ENCODE results near the gene SYNE3. TPM values are rescaled to one million over a fixed set of nuclear protein-coding genes. Genes with fewer than 3 reads are reported as not detected.
A peak's percentile ranks its signal among the peaks of the same experiment; 100 is the strongest.

The SYNE3 gene
- total and polyA plus RNA-seq, 5 donors from 2014 or later, result 2.7 to 71.7 (median 4.1) TPM

- DNase-seq, result no peak
- peaks cover 20% of the 10 kb centered on the region for H3K36me3 Mint-ChIP-seq
- H3K9me3 Mint-ChIP-seq, result peaks cover 0 to 2% (median 0%) of the 10 kb centered on the region in 7 donors
- Histone ChIP-seq H3K27me3 (ENCODE audit: control insufficient read depth, insufficient read depth, low read length) (no peaks in the 10 kb centered on the region), H3K27ac (ENCODE audit: insufficient read depth, low read length, poor library complexity, severe bottlenecking) (peak overlapping the region; percentile 74), H3K36me3 (ENCODE audit: control insufficient read depth, insufficient read depth, low read length) (no peaks in the 10 kb centered on the region), H3K4me3 (ENCODE audit: low read depth, low read length) (no peak overlapping the region), H3K9me3 (ENCODE audit: control insufficient read depth in 2 of 2, low read length in 2 of 2) (no peaks in the 10 kb centered on the region), H3K4me1 (ENCODE audit: control insufficient read depth, insufficient read depth, low read length, poor library complexity, severe bottlenecking) (peaks cover 34% of the 10 kb centered on the region)
- no peak for ATAC-seq (ENCODE audit: low read depth in 2 of 2)
- H3K4me1 Mint-ChIP-seq, result peaks cover 14 to 78% (median 47%) of the 10 kb centered on the region in 4 donors
- no peaks in the 10 kb centered on the region for H3K27me3 Mint-ChIP-seq
- H3K4me3 Mint-ChIP-seq, result peak overlapping the region in 2 of 4 donors; percentile 17 to 54
- peak overlapping the region; percentile 93 to 95 (median 95) for H3K27ac Mint-ChIP-seq
Observed at GRCh38 chr14:95481391-95482022, 34.9 kb downstream of the SYNE3 start.

GRCh38 chr14:95480887-95481226 lies 35.6 kb downstream of the SYNE3 start:
- no peak overlapping the region for H3K4me3 ChIP-seq (ENCODE audit: low read depth, low read length)
- peak overlapping the region in 2 of 4 donors; percentile 54 to 71 for H3K4me3 Mint-ChIP-seq
- H3K27ac ChIP-seq (ENCODE audit: insufficient read depth, low read length, poor library complexity, severe bottlenecking), result peak overlapping the region; percentile 74
- H3K36me3 Mint-ChIP-seq, result peaks cover 25% of the 10 kb centered on the region
- ATAC-seq (ENCODE audit: low read depth in 2 of 2) (no peak), DNase-seq (no peak)
- H3K27ac Mint-ChIP-seq, result peak overlapping the region; percentile 88 to 95 (median 95)
- no peaks in the 10 kb centered on the region for H3K27me3 ChIP-seq (ENCODE audit: control insufficient read depth, insufficient read depth, low read length)
- H3K4me1 Mint-ChIP-seq, result peaks cover 20 to 78% (median 46%) of the 10 kb centered on the region in 4 donors
- peaks cover 0 to 2% (median 0%) of the 10 kb centered on the region in 7 donors for H3K9me3 Mint-ChIP-seq
- H3K4me1 ChIP-seq (ENCODE audit: control insufficient read depth, insufficient read depth, low read length, poor library complexity, severe bottlenecking), result peaks cover 34% of the 10 kb centered on the region
- peaks cover 6% of the 10 kb centered on the region for H3K36me3 ChIP-seq (ENCODE audit: control insufficient read depth, insufficient read depth, low read length)
- no peaks in the 10 kb centered on the region for H3K27me3 Mint-ChIP-seq
- H3K9me3 ChIP-seq (ENCODE audit: control insufficient read depth in 2 of 2, low read length in 2 of 2), result no peaks in the 10 kb centered on the region

GRCh38 chr14:95480109-95480886 lies 36.2 kb downstream of the SYNE3 start:
- H3K36me3 Mint-ChIP-seq, result peaks cover 25% of the 10 kb centered on the region
- DNase-seq, result peak; percentile 31 to 53 (median 46)
- no peaks in the 10 kb centered on the region for H3K9me3 ChIP-seq (ENCODE audit: control insufficient read depth in 2 of 2, low read length in 2 of 2)
- peaks cover 34% of the 10 kb centered on the region for H3K4me1 ChIP-seq (ENCODE audit: control insufficient read depth, insufficient read depth, low read length, poor library complexity, severe bottlenecking)
- peak overlapping the region; percentile 74 for H3K27ac ChIP-seq (ENCODE audit: insufficient read depth, low read length, poor library complexity, severe bottlenecking)
- H3K9me3 Mint-ChIP-seq, result peaks cover 0 to 2% (median 0%) of the 10 kb centered on the region in 7 donors
- H3K4me3 ChIP-seq (ENCODE audit: low read depth, low read length), result peak overlapping the region; percentile 40
- no peaks in the 10 kb centered on the region for H3K27me3 Mint-ChIP-seq
- peaks cover 20 to 73% (median 43%) of the 10 kb centered on the region in 4 donors for H3K4me1 Mint-ChIP-seq
- H3K4me3 Mint-ChIP-seq, result peak overlapping the region; percentile 45 to 83 (median 62)
- no peaks in the 10 kb centered on the region for H3K27me3 ChIP-seq (ENCODE audit: control insufficient read depth, insufficient read depth, low read length)
- peak overlapping the region; percentile 50 to 95 (median 95) for H3K27ac Mint-ChIP-seq
- H3K36me3 ChIP-seq (ENCODE audit: control insufficient read depth, insufficient read depth, low read length), result peaks cover 11% of the 10 kb centered on the region
- peak; percentile 63 to 69 for ATAC-seq (ENCODE audit: low read depth in 2 of 2)

- Mint-ChIP-seq H3K36me3 (peaks cover 23% of the 10 kb centered on the region), H3K4me1 (peaks cover 16 to 66% (median 42%) of the 10 kb centered on the region in 4 donors), H3K9me3 (peaks cover 0 to 2% (median 0%) of the 10 kb centered on the region in 7 donors), H3K4me3 (peak overlapping the region in 2 of 4 donors; percentile 5 to 54), H3K27ac (peak overlapping the region; percentile 79 to 95 (median 95)), H3K27me3 (no peaks in the 10 kb centered on the region)
- Histone ChIP-seq H3K27me3 (ENCODE audit: control insufficient read depth, insufficient read depth, low read length) (no peaks in the 10 kb centered on the region), H3K4me3 (ENCODE audit: low read depth, low read length) (no peak overlapping the region), H3K27ac (ENCODE audit: insufficient read depth, low read length, poor library complexity, severe bottlenecking) (peak overlapping the region; percentile 74), H3K36me3 (ENCODE audit: control insufficient read depth, insufficient read depth, low read length) (peaks cover 19% of the 10 kb centered on the region), H3K9me3 (ENCODE audit: control insufficient read depth in 2 of 2, low read length in 2 of 2) (no peaks in the 10 kb centered on the region), H3K4me1 (ENCODE audit: control insufficient read depth, insufficient read depth, low read length, poor library complexity, severe bottlenecking) (peaks cover 34% of the 10 kb centered on the region)
- DNase-seq, result no peak
- ATAC-seq (ENCODE audit: low read depth in 2 of 2), result no peak
Observed at GRCh38 chr14:95479494-95479893, 37.0 kb downstream of the SYNE3 start.

GRCh38 chr14:95478818-95479217 lies 37.6 kb downstream of the SYNE3 start:
- H3K27ac Mint-ChIP-seq, result peak overlapping the region in 2 of 3 donors; percentile 60 to 79
- peaks cover 9 to 66% (median 37%) of the 10 kb centered on the region in 4 donors for H3K4me1 Mint-ChIP-seq
- ATAC-seq (ENCODE audit: low read depth in 2 of 2) (no peak), DNase-seq (no peak)
- no peaks in the 10 kb centered on the region for H3K27me3 ChIP-seq (ENCODE audit: control insufficient read depth, insufficient read depth, low read length)
- H3K27me3 Mint-ChIP-seq, result no peaks in the 10 kb centered on the region
- H3K36me3 ChIP-seq (ENCODE audit: control insufficient read depth, insufficient read depth, low read length), result peaks cover 26% of the 10 kb centered on the region
- H3K4me3 ChIP-seq (ENCODE audit: low read depth, low read length), result no peak overlapping the region
- H3K9me3 Mint-ChIP-seq, result peaks cover 0 to 2% (median 0%) of the 10 kb centered on the region in 7 donors
- H3K9me3 ChIP-seq (ENCODE audit: control insufficient read depth in 2 of 2, low read length in 2 of 2), result no peaks in the 10 kb centered on the region
- peaks cover 34% of the 10 kb centered on the region for H3K4me1 ChIP-seq (ENCODE audit: control insufficient read depth, insufficient read depth, low read length, poor library complexity, severe bottlenecking)
- H3K4me3 Mint-ChIP-seq, result peak overlapping the region in 1 of 4 donors; percentile 63
- H3K27ac ChIP-seq (ENCODE audit: insufficient read depth, low read length, poor library complexity, severe bottlenecking), result peak overlapping the region; percentile 74
- peaks cover 29% of the 10 kb centered on the region for H3K36me3 Mint-ChIP-seq

GRCh38 chr14:95478309-95478708 lies 38.1 kb downstream of the SYNE3 start:
- H3K27me3 ChIP-seq (ENCODE audit: control insufficient read depth, insufficient read depth, low read length), result no peaks in the 10 kb centered on the region
- Mint-ChIP-seq H3K9me3 (peaks cover 0 to 2% (median 0%) of the 10 kb centered on the region in 7 donors), H3K4me1 (peaks cover 8 to 66% (median 33%) of the 10 kb centered on the region in 4 donors), H3K4me3 (no peak overlapping the region), H3K27ac (peak overlapping the region in 2 of 3 donors; percentile 42 to 79), H3K36me3 (peaks cover 34% of the 10 kb centered on the region), H3K27me3 (no peaks in the 10 kb centered on the region)
- DNase-seq, result no peak
- peak overlapping the region; percentile 39 for H3K27ac ChIP-seq (ENCODE audit: insufficient read depth, low read length, poor library complexity, severe bottlenecking)
- H3K36me3 ChIP-seq (ENCODE audit: control insufficient read depth, insufficient read depth, low read length), result peaks cover 30% of the 10 kb centered on the region
- H3K4me1 ChIP-seq (ENCODE audit: control insufficient read depth, insufficient read depth, low read length, poor library complexity, severe bottlenecking), result peaks cover 28% of the 10 kb centered on the region
- no peaks in the 10 kb centered on the region for H3K9me3 ChIP-seq (ENCODE audit: control insufficient read depth in 2 of 2, low read length in 2 of 2)
- no peak for ATAC-seq (ENCODE audit: low read depth in 2 of 2)
- H3K4me3 ChIP-seq (ENCODE audit: low read depth, low read length), result no peak overlapping the region

- peaks cover 8 to 65% (median 31%) of the 10 kb centered on the region in 4 donors for H3K4me1 Mint-ChIP-seq
- H3K27me3 Mint-ChIP-seq, result no peaks in the 10 kb centered on the region
- peak overlapping the region in 2 of 3 donors; percentile 78 to 79 for H3K27ac Mint-ChIP-seq
- H3K4me3 Mint-ChIP-seq, result no peak overlapping the region
- ATAC-seq (ENCODE audit: low read depth in 2 of 2) (no peak), DNase-seq (no peak)
- H3K4me3 ChIP-seq (ENCODE audit: low read depth, low read length), result no peak overlapping the region
- H3K4me1 ChIP-seq (ENCODE audit: control insufficient read depth, insufficient read depth, low read length, poor library complexity, severe bottlenecking), result peaks cover 27% of the 10 kb centered on the region
- H3K36me3 ChIP-seq (ENCODE audit: control insufficient read depth, insufficient read depth, low read length), result peaks cover 37% of the 10 kb centered on the region
- peaks cover 0 to 2% (median 0%) of the 10 kb centered on the region in 7 donors for H3K9me3 Mint-ChIP-seq
- peak overlapping the region; percentile 39 for H3K27ac ChIP-seq (ENCODE audit: insufficient read depth, low read length, poor library complexity, severe bottlenecking)
- H3K36me3 Mint-ChIP-seq, result peaks cover 37% of the 10 kb centered on the region
- no peaks in the 10 kb centered on the region for H3K27me3 ChIP-seq (ENCODE audit: control insufficient read depth, insufficient read depth, low read length)
- H3K9me3 ChIP-seq (ENCODE audit: control insufficient read depth in 2 of 2, low read length in 2 of 2), result no peaks in the 10 kb centered on the region
Observed at GRCh38 chr14:95477411-95478269, 38.8 kb downstream of the SYNE3 start.
